Mammary epithelial cell (primary cell): Measurements from ENCODE around the gene KREMEN2.

ENCODE experiments used
- EZH2 ChIP-seq: IDR thresholded peaks from 2 replicates; pipeline ENCODE4 v1.6.1; 2012; ENCODE audit warnings: low read length, inconsistent platforms, borderline replicate concordance
- TF ChIP-seq, protein P1 (sequence below), 2 donors: IDR thresholded peaks in 1 of 2; conservative IDR thresholded peaks in 1 of 2; 2 replicates each; pipeline ENCODE4 v1.5.1; 2011 to 2012; ENCODE audit warnings: inconsistent platforms in 2 of 2, low read length in 2 of 2, mild to moderate bottlenecking in 2 of 2, control low read depth in 1 of 2, low read depth in 1 of 2; ENCODE audit not compliant: insufficient read depth in 1 of 2; ENCODE audit errors: extremely low read depth in 1 of 2

GRCh38 chr16:2930236-2930635 lies 33.8 kb upstream of the KREMEN2 start:
- TF ChIP-seq, protein P1, sequence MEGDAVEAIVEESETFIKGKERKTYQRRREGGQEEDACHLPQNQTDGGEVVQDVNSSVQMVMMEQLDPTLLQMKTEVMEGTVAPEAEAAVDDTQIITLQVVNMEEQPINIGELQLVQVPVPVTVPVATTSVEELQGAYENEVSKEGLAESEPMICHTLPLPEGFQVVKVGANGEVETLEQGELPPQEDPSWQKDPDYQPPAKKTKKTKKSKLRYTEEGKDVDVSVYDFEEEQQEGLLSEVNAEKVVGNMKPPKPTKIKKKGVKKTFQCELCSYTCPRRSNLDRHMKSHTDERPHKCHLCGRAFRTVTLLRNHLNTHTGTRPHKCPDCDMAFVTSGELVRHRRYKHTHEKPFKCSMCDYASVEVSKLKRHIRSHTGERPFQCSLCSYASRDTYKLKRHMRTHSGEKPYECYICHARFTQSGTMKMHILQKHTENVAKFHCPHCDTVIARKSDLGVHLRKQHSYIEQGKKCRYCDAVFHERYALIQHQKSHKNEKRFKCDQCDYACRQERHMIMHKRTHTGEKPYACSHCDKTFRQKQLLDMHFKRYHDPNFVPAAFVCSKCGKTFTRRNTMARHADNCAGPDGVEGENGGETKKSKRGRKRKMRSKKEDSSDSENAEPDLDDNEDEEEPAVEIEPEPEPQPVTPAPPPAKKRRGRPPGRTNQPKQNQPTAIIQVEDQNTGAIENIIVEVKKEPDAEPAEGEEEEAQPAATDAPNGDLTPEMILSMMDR (conservative IDR thresholded peaks at IDR 0.05 in 1 of 2, IDR thresholded peaks at IDR 0.05 in 1 of 2; ENCODE audit: extremely low read depth in 1 of 2, insufficient read depth in 1 of 2, low read depth in 1 of 2, low read length in 2 of 2), result no peak
- no peak for TF ChIP-seq EZH2
